ENCODE data around the gene MATN4. TPM values are rescaled to one million over a fixed set of nuclear protein-coding genes. Genes with fewer than 3 reads are reported as not detected.

Gene MATN4
- total and polyA plus RNA-seq, 2 of the 13 experiments (the other 11 are each of a cell fraction or from before 2014, with no cell fraction given): not detected

DNA sequence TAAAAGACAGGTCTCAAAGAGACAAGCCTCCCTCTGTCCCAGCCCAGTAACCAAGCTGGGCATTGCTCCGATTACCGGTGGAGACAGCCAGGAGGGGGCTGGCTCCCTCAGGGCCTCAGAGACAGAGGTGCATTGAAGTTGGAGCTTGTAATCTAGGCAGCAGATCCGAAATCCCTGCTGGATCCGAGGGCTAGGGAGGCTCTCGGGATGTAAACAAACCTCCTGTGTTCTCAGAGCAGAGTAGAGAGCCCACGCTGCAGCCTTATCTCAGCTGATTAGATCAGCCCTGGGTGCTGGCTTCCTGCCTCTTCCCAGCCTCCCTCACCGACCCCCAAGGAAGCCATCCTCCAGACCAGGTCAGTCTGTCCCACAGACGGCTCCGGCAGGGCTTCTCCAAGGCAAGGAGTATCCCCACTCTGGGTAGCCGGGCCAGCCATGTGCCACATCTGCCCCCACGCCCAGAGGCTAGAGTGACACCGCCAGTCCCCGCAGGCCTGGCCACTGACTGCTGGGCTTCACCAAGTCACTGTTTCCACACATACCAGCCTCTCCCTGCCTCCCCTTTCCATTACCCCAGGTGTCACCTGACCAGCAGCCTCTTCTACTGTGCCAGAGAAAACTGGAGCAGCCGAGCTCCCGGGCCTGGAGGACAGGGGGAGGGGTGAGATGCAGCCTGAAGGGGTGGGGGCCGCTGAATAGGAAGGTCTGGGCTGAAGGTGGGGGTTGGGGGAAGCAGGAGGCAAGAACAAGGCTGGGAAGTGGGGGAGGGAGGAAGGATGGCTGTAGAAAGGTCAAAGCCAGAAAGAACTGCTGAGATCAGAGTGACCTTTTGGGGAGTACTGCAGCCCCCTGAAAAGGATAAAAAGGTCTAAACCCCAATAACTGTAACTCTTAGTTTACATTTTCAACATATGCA is 34.1 kb upstream of the MATN4 start (continued):
- TF ChIP-seq, protein P1, sequence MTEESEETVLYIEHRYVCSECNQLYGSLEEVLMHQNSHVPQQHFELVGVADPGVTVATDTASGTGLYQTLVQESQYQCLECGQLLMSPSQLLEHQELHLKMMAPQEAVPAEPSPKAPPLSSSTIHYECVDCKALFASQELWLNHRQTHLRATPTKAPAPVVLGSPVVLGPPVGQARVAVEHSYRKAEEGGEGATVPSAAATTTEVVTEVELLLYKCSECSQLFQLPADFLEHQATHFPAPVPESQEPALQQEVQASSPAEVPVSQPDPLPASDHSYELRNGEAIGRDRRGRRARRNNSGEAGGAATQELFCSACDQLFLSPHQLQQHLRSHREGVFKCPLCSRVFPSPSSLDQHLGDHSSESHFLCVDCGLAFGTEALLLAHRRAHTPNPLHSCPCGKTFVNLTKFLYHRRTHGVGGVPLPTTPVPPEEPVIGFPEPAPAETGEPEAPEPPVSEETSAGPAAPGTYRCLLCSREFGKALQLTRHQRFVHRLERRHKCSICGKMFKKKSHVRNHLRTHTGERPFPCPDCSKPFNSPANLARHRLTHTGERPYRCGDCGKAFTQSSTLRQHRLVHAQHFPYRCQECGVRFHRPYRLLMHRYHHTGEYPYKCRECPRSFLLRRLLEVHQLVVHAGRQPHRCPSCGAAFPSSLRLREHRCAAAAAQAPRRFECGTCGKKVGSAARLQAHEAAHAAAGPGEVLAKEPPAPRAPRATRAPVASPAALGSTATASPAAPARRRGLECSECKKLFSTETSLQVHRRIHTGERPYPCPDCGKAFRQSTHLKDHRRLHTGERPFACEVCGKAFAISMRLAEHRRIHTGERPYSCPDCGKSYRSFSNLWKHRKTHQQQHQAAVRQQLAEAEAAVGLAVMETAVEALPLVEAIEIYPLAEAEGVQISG (CRISPR knock-in tag; IDR thresholded peaks at IDR 0.05): peak; percentile 67; the same call in 1 of the 2 replicates
- peak; percentile 80; the same call in 1 of the 2 replicates for TF ChIP-seq ZNF510 (CRISPR knock-in tag; IDR thresholded peaks at IDR 0.05; ENCODE audit: low read depth)
- TF ChIP-seq, protein P2, sequence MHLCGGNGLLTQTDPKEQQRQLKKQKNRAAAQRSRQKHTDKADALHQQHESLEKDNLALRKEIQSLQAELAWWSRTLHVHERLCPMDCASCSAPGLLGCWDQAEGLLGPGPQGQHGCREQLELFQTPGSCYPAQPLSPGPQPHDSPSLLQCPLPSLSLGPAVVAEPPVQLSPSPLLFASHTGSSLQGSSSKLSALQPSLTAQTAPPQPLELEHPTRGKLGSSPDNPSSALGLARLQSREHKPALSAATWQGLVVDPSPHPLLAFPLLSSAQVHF (CRISPR knock-in tag; IDR thresholded peaks at IDR 0.05): no peak
- TF ChIP-seq MAZ (IDR thresholded peaks at IDR 0.05; ENCODE audit: borderline replicate concordance, low read depth, low read length): no peak
- peak; percentile 73; the same call in 1 of the 2 replicates for TF ChIP-seq MAZ (CRISPR knock-in tag; IDR thresholded peaks at IDR 0.05; ENCODE audit: low read depth)
- TF ChIP-seq ZNF253 (CRISPR knock-in tag; IDR thresholded peaks at IDR 0.05; ENCODE audit: borderline replicate concordance): peak; percentile 41; the same call in 1 of the 2 replicates
- 0 out of 2 replicates have a peak, but pooled peaks have one; percentile 33 for TF ChIP-seq KAT8 (CRISPR knock-in tag; IDR thresholded peaks at IDR 0.05)
- TF ChIP-seq HMGA1 (CRISPR knock-in tag; conservative IDR thresholded peaks at IDR 0.05): no peak
- no peak for TF ChIP-seq THAP11 (CRISPR knock-in tag; IDR thresholded peaks at IDR 0.05)
- 0 out of 2 replicates have a peak, but pooled peaks have one; percentile 15 for TF ChIP-seq TOPORS (CRISPR knock-in tag; IDR thresholded peaks at IDR 0.05)
- TF ChIP-seq CREM (IDR thresholded peaks at IDR 0.05): 0 out of 2 replicates have a peak, but pooled peaks have one; percentile 10
- TF ChIP-seq CREM (CRISPR knock-in tag; IDR thresholded peaks at IDR 0.05): no peak
- TF ChIP-seq NR2F2 (IDR thresholded peaks at IDR 0.05; ENCODE audit: borderline replicate concordance, low read depth): peak; percentile 39; the same call in 1 of the 2 replicates
- 0 out of 2 replicates have a peak, but pooled peaks have one; percentile 15 for TF ChIP-seq ZNF124 (CRISPR knock-in tag; IDR thresholded peaks at IDR 0.05)
- TF ChIP-seq YEATS2 (CRISPR knock-in tag; IDR thresholded peaks at IDR 0.05; ENCODE audit: borderline replicate concordance): peak; percentile 26; the same call in 1 of the 2 replicates
- peak; percentile 86; the same call in 1 of the 2 replicates for TF ChIP-seq MTA1 (CRISPR knock-in tag; IDR thresholded peaks at IDR 0.05; ENCODE audit: borderline replicate concordance)
- TF ChIP-seq ZFP90 (CRISPR knock-in tag; IDR thresholded peaks at IDR 0.05; ENCODE audit: borderline replicate concordance): peak; percentile 90; the same call in 1 of the 2 replicates
- no peak for TF ChIP-seq TGIF2 (CRISPR knock-in tag; IDR thresholded peaks at IDR 0.05)
- TF ChIP-seq ZNF121 (CRISPR knock-in tag; IDR thresholded peaks at IDR 0.05): peak; percentile 19; the same call in 1 of the 2 replicates
- TF ChIP-seq, protein P3, sequence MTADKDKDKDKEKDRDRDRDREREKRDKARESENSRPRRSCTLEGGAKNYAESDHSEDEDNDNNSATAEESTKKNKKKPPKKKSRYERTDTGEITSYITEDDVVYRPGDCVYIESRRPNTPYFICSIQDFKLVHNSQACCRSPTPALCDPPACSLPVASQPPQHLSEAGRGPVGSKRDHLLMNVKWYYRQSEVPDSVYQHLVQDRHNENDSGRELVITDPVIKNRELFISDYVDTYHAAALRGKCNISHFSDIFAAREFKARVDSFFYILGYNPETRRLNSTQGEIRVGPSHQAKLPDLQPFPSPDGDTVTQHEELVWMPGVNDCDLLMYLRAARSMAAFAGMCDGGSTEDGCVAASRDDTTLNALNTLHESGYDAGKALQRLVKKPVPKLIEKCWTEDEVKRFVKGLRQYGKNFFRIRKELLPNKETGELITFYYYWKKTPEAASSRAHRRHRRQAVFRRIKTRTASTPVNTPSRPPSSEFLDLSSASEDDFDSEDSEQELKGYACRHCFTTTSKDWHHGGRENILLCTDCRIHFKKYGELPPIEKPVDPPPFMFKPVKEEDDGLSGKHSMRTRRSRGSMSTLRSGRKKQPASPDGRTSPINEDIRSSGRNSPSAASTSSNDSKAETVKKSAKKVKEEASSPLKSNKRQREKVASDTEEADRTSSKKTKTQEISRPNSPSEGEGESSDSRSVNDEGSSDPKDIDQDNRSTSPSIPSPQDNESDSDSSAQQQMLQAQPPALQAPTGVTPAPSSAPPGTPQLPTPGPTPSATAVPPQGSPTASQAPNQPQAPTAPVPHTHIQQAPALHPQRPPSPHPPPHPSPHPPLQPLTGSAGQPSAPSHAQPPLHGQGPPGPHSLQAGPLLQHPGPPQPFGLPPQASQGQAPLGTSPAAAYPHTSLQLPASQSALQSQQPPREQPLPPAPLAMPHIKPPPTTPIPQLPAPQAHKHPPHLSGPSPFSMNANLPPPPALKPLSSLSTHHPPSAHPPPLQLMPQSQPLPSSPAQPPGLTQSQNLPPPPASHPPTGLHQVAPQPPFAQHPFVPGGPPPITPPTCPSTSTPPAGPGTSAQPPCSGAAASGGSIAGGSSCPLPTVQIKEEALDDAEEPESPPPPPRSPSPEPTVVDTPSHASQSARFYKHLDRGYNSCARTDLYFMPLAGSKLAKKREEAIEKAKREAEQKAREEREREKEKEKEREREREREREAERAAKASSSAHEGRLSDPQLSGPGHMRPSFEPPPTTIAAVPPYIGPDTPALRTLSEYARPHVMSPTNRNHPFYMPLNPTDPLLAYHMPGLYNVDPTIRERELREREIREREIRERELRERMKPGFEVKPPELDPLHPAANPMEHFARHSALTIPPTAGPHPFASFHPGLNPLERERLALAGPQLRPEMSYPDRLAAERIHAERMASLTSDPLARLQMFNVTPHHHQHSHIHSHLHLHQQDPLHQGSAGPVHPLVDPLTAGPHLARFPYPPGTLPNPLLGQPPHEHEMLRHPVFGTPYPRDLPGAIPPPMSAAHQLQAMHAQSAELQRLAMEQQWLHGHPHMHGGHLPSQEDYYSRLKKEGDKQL (CRISPR knock-in tag; IDR thresholded peaks at IDR 0.05; ENCODE audit: low read depth): no peak
